Caco-2 (cell line): ENCODE results near the gene FAM174B. TPM values are rescaled to one million over a fixed set of nuclear protein-coding genes. Genes with fewer than 3 reads are reported as not detected.

ENCODE experiments used
- BruUV-seq: library from RNA; stranded (reverse); fragments of 400-500 nt; replicated peaks from 2 replicates; lab custom pipeline; 2021; lab: Mats Ljungman, UMichigan
- CTCF ChIA-PET: fragments of 300-600 bp; sonication (Branson Sonifier 250); formaldehyde crosslinking; loops from one replicate; lab custom pipeline; 2022; ENCODE audit warnings: antibody characterized with exemption; lab: Charles Lee
- POLR2A ChIA-PET: fragments of 300-600 bp; sonication (Branson Sonifier 250); formaldehyde crosslinking; loops from one replicate; lab custom pipeline; 2022; ENCODE audit warnings: antibody characterized with exemption; lab: Charles Lee
- DNase-seq, 2 experiments: peaks; one replicate each; pipeline versions ENCODE4 v3.0.0 to v3.0.0-alpha.2; 2020 to 2022
- H3K27me3 ChIP-seq: replicated peaks from 2 replicates; pipeline ENCODE4 v1.6.0; 2011; ENCODE audit warnings: low read length; ENCODE audit not compliant: control insufficient read depth, insufficient read depth
- H3K36me3 ChIP-seq: 2 replicates; pipeline ENCODE4 v1.5.1; 2011; ENCODE audit warnings: low read length; ENCODE audit not compliant: control insufficient read depth, insufficient read depth
- H3K4me1 ChIP-seq: fragments of 250-450 bp; sonication (Bioruptor Pico); 2 replicates; pipeline ENCODE4 v1.5.1; 2020; ENCODE audit warnings: mild to moderate bottlenecking
- H3K4me3 ChIP-seq: 2 replicates; pipeline ENCODE4 v1.5.1; 2011; ENCODE audit warnings: low read depth, mild to moderate bottlenecking, control low read depth, low read length
- H3K9me3 ChIP-seq: fragments of 250-450 bp; sonication (Bioruptor Pico); 2 replicates; pipeline ENCODE4 v1.5.1; 2020; ENCODE audit warnings: mild to moderate bottlenecking, moderate library complexity
- H3K27ac Mint-ChIP-seq: one replicate; pipeline ENCODE4 v1.8.0; 2022; ENCODE audit warnings: mixed read lengths; ENCODE audit not compliant: unreplicated experiment
- H3K27me3 Mint-ChIP-seq: one replicate; pipeline ENCODE4 v1.8.0; 2022; ENCODE audit warnings: mixed read lengths; ENCODE audit not compliant: insufficient read depth, unreplicated experiment
- H3K36me3 Mint-ChIP-seq: one replicate; pipeline ENCODE4 v1.8.0; 2022; ENCODE audit warnings: mild to moderate bottlenecking, mixed read lengths; ENCODE audit not compliant: insufficient read depth, unreplicated experiment
- H3K4me1 Mint-ChIP-seq: one replicate; pipeline ENCODE4 v1.8.0; 2022; ENCODE audit warnings: low read depth, mixed read lengths; ENCODE audit not compliant: unreplicated experiment
- H3K4me3 Mint-ChIP-seq: one replicate; pipeline ENCODE4 v1.8.0; 2022; ENCODE audit warnings: mild to moderate bottlenecking, moderate library complexity, mixed read lengths; ENCODE audit not compliant: unreplicated experiment
- H3K9me3 Mint-ChIP-seq: one replicate; pipeline ENCODE4 v1.8.0; 2022; ENCODE audit warnings: mixed read lengths; ENCODE audit not compliant: unreplicated experiment
- CTCF ChIP-seq, 2 experiments: fragments of 200-600 bp in 1 of 2; IDR thresholded peaks; 1 replicate in 1 of 2; 2 replicates in 1 of 2; pipeline versions ENCODE4 v1.5.1 to v1.8.0; 2011 to 2022; ENCODE audit warnings: antibody characterized with exemption in 1 of 2, control low read depth in 1 of 2, inconsistent platforms in 1 of 2, low read depth in 1 of 2, low read length in 1 of 2, mild to moderate bottlenecking in 1 of 2, moderate library complexity in 1 of 2; ENCODE audit not compliant: insufficient read depth in 1 of 2, severe bottlenecking in 1 of 2, unreplicated experiment in 1 of 2
- intact Hi-C: fragments of 100-400 bp; cut with micrococcal nuclease; formaldehyde crosslinking; loops from one replicate; pipeline ENCODE4 v1.10.0; 2022; ENCODE audit not compliant: unreplicated experiment
- total RNA-seq: library from RNA; stranded (reverse); gene quantifications from 2 replicates; pipeline ENCODE4 v1.2.3, GENCODE V29; 2022

The FAM174B gene
- total RNA-seq, 1 experiment from 2014 or later: 79.4 TPM

- no peak overlapping the region for H3K4me3 Mint-ChIP-seq
- no peaks in the 10 kb centered on the region; the same call in 1 of the 2 replicates for H3K27me3 ChIP-seq
- H3K4me3 ChIP-seq: no peak overlapping the region
- no peak for DNase-seq
- ChIA-PET CTCF (no interaction called here), POLR2A (no interaction called here)
- H3K9me3 Mint-ChIP-seq: no peaks in the 10 kb centered on the region
- H3K27me3 Mint-ChIP-seq: peaks cover 9% of the 10 kb centered on the region
- H3K4me1 Mint-ChIP-seq: no peaks in the 10 kb centered on the region
- no peak overlapping the region for H3K27ac Mint-ChIP-seq
- H3K36me3 ChIP-seq: no peaks in the 10 kb centered on the region
- TF ChIP-seq CTCF (IDR thresholded peaks at IDR 0.05; ENCODE audit: insufficient read depth in 1 of 2, low read depth in 1 of 2, low read length in 1 of 2, severe bottlenecking in 1 of 2, unreplicated experiment in 1 of 2): no peak
- no peaks in the 10 kb centered on the region for H3K36me3 Mint-ChIP-seq
- no peaks in the 10 kb centered on the region; the same call in 1 of the 2 replicates for H3K9me3 ChIP-seq
- no TSS peak for BruUV-seq
- intact Hi-C loops: no loop called here
- H3K4me1 ChIP-seq: no peaks in the 10 kb centered on the region
Observed at GRCh38 chr15:92574161-92574560, 81.4 kb downstream of the FAM174B start.

GRCh38 chr15:92571824-92572223 is 83.8 kb downstream of the FAM174B start:
- no peaks in the 10 kb centered on the region for H3K36me3 Mint-ChIP-seq
- Histone ChIP-seq H3K4me3 (no peak overlapping the region), H3K36me3 (no peaks in the 10 kb centered on the region), H3K9me3 (no peaks in the 10 kb centered on the region; the same call in 1 of the 2 replicates), H3K4me1 (no peaks in the 10 kb centered on the region), H3K27me3 (no peaks in the 10 kb centered on the region; the same call in 1 of the 2 replicates)
- H3K9me3 Mint-ChIP-seq: no peaks in the 10 kb centered on the region
- no peak for DNase-seq
- intact Hi-C loops: no loop called here
- ChIA-PET POLR2A (no interaction called here), CTCF (no interaction called here)
- no peaks in the 10 kb centered on the region for H3K4me1 Mint-ChIP-seq
- no TSS peak for BruUV-seq
- H3K4me3 Mint-ChIP-seq: no peak overlapping the region
- H3K27me3 Mint-ChIP-seq: peaks cover 12% of the 10 kb centered on the region
- no peak overlapping the region for H3K27ac Mint-ChIP-seq
- TF ChIP-seq CTCF (IDR thresholded peaks at IDR 0.05; ENCODE audit: insufficient read depth in 1 of 2, low read depth in 1 of 2, low read length in 1 of 2, severe bottlenecking in 1 of 2, unreplicated experiment in 1 of 2): no peak

- BruUV-seq: no TSS peak
- no peak overlapping the region for H3K27ac Mint-ChIP-seq
- no peaks in the 10 kb centered on the region for H3K36me3 ChIP-seq
- ChIA-PET POLR2A (no interaction called here), CTCF (no interaction called here)
- no peaks in the 10 kb centered on the region for H3K9me3 ChIP-seq
- H3K27me3 ChIP-seq: no peaks in the 10 kb centered on the region; the same call in 1 of the 2 replicates
- DNase-seq: no peak
- no peaks in the 10 kb centered on the region for H3K4me1 ChIP-seq
- H3K36me3 Mint-ChIP-seq: no peaks in the 10 kb centered on the region
- peaks cover 12% of the 10 kb centered on the region for H3K27me3 Mint-ChIP-seq
- H3K4me3 Mint-ChIP-seq: no peak overlapping the region
- no peaks in the 10 kb centered on the region for H3K9me3 Mint-ChIP-seq
- H3K4me1 Mint-ChIP-seq: no peaks in the 10 kb centered on the region
- intact Hi-C loops: no loop called here
- no peak overlapping the region for H3K4me3 ChIP-seq
- TF ChIP-seq CTCF (IDR thresholded peaks at IDR 0.05; ENCODE audit: insufficient read depth in 1 of 2, low read depth in 1 of 2, low read length in 1 of 2, severe bottlenecking in 1 of 2, unreplicated experiment in 1 of 2): no peak
Observed at GRCh38 chr15:92570391-92570790, 85.2 kb downstream of the FAM174B start.
